Stimulated activated CD8-positive, alpha-beta memory T cell treated with anti-CD3 and anti-CD28 coated beads, Interleukin-15, amount 100 ng/mL, for 24 hours (primary cell): ENCODE data around the gene ADRA2C.

ENCODE experiments used
- DNase-seq: peaks from one replicate; pipeline ENCODE4 v3.0.0-alpha.2; 2020; ENCODE audit warnings: low read depth

The ADRA2C gene

GRCh38 chr4:3777669-3778068 is 11.5 kb downstream of the ADRA2C start:
- no peak for DNase-seq

GRCh38 chr4:3779509-3779908 is 13.3 kb downstream of the ADRA2C start:
- no peak for DNase-seq

DNA sequence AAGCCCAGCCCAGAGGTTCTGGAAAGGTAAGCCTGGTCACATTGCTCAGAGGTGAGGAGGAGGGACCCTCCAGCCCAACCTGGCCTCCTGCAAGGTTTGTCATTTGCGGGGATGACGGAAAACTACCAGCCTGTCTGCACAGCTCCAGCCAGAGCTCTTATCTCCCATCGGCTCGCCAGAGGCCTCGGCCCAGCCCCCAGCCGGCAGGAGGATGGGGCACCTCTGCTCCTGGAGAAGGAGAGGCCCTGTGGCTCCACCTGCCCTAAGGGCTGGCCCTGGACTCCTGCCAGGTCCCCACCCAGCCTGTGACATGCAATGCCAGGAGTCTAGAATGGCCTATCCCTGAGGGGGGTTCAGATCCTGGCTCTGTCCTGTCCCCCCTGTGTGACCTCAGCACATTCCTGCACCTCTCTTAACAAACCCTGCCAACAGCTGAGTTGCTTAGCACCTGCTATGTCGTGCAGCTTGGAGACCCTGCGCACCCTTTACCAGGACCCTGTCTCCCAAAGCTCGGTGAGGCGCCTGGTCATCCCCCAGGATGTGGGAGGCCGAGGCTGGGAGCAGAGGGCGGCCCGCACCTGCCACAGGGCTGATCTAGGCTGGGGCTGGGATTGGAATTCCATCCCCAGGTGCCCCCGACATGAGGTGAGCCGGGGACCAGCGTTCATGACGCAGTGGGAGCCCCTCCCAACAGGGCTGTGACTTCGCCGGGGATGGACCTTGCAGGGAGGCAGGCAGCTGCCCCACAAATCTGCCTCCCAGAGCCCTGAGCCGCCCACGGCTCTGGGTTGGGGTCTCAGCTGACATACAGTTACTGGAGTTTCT is 14.4 kb downstream of the ADRA2C start:
- DNase-seq = no peak

DNA sequence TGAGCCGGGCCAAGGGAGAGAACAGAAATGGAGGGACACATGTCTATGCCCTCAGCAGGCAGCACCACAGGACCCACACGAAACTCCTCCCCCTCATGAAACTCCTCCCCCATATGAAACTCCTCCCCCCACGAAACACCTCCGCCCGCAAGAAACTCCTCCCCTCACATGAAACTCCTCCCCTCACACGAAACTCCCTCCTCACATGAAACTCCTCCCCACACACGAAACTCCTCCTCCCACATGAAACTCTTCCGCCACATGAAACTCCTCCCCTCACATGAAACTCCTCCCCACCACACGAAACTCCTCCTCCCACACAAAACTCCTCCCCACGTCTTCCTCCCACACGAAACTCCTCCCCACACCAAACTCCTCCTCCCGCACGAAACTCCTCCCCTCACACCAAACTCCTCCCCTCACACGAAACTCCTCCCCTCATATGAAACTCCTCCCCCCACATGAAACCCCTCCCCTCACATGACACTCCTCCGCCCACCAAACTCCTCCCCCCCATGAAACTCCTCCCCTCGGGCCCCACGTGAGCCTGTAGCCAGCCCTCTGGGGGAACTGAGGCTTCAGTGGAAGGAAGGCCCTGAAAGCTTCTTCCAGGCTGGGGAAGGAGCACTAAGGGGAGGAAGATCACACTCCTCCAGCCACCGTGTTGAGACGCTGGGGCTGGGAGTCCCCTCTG is 15.2 kb downstream of the ADRA2C start:
- no peak for DNase-seq

DNA sequence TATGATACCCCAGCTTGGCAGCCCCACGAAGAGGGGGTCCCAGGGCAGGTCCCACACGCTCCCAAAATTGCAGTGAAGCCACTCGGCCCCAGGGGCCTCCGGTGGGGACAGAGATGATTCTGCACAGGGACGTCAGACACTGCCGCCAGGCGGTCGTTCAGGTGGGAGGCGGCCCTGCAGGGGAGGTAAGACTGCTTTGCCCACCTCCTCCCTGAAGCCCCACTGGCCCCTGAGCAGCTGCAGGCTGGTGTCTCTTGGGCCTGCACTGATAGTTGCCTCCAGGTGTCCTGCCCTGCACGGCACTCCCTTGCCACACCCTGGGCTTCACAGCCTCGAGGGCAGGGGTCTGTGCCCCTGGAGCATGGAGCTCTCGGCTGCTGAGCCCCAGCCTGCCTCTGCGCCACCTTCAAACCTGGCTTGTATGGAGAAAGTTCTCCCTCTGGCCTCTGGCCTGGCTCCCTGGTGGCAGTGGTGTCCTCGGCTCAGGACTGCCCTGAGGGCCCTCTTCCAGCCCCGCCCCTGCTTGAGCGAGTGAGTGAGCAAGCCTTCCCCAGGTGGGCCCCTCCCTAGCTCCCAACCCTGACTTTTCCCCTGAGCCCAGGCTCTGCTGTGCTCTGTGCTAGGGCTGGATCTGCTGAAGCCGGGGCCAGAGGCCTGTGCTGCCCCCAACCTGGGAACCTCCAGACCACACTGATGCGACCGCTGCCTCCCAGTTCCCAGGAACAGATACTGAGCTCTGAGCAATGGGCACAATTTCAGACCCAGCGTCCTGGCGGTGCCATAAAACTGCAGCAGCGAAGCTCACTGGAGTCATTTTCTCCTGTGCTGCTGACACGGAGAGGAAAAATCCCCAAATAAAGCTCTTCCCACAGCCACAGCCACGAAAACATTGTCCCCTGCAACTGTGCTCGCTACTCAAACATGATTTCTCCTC is 16.1 kb downstream of the ADRA2C start:
- DNase-seq = no peak

- no peak for DNase-seq
These were observed 17.6 kb downstream of the ADRA2C start for GRCh38 chr4:3783693-3784306.

GRCh38 chr4:3784454-3785291 is 18.5 kb downstream of the ADRA2C start:
- no peak for DNase-seq

DNA sequence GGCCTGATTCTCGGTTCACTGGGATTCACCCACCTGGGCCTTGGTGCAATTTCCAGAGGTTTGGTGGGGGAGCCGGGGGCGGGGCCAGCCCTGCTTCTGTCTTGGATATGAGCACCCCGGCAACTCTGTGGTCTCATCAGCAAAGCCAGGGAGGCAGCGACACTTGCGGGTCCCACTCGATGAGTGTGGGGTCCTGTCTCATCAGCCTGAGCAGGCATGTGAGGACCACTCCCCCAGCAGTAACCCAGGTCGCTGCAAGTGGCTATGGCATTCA is 19.0 kb downstream of the ADRA2C start:
- no peak for DNase-seq

DNA sequence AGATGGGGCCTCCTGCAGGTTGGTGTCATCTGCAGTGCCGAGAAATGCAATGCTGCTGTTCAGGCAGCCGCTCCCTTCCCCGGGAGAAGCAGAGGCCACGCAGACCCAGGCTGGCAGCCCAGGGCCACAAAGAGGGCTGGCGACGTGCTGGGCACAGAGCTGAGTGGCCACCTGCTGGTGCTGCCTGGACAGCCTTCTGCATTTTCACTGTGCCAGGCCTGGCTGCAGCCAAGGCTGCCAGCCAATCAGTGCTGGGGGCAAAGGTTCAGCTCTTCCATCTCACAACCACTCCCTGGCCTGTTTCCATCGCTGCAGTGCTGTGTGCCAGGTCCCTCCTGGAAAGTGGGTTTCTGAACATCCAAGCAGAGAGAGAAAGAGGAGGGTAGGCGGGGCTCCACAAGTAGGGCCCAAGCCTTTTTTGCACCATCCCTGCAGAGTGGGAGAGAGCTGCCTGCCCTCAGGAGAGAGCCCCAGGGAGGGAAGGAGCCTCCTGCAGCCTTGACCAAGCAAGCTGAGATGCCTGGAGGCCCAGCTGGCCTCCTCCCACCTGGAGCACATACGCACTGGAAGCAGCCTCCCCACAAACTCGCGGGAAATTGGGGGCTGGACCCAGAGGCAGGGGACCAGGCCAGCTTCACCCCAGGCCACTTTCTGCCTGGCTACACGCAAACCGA is 20.1 kb downstream of the ADRA2C start:
- DNase-seq = no peak

DNA sequence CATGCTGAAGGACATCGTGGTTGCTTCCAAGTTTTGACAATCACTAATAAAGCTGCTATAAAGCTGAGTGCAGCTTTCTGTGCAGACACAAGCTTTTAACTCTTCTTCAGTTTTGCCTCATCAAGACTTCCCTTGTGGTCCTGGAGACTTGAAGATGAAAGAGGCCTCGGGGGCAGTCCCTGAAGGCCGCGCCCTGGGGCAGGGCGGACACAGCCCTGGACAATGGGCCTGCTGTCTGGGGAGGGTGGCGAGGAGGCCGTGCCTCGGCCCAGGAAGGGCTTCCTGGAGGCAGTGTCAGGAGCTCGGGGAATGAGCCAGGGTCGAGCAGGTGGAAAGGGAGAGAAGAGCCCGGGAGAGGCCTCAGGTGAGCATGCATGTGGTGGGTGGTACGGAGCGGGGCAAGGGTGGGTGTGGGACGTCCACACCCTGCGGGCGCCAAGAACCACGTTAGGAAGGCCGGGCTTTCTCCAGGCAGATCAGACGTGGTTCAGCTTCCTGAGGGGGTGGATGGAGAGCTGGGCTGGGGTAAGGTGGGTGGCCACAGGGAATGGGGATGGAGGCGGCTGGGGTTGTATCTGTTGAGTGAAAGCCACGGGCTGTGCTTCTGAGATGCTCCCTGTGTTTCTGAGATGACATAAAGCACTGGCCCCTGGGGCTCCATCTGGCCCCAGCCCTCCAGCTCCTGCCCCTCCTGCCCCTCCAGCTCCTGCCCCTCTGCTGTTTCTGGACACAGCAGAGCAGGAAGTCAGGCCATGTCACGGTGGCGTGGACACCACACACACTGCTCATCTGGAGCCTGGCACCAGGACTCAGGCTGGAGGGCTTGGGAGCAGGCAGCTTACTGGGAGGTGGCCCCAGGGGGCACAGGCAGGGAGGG is 21.5 kb downstream of the ADRA2C start:
- DNase-seq = no peak

GRCh38 chr4:3788366-3788660 is 22.1 kb downstream of the ADRA2C start:
- no peak for DNase-seq

- DNase-seq = no peak
These were observed 23.4 kb downstream of the ADRA2C start for GRCh38 chr4:3789587-3789986.

DNA sequence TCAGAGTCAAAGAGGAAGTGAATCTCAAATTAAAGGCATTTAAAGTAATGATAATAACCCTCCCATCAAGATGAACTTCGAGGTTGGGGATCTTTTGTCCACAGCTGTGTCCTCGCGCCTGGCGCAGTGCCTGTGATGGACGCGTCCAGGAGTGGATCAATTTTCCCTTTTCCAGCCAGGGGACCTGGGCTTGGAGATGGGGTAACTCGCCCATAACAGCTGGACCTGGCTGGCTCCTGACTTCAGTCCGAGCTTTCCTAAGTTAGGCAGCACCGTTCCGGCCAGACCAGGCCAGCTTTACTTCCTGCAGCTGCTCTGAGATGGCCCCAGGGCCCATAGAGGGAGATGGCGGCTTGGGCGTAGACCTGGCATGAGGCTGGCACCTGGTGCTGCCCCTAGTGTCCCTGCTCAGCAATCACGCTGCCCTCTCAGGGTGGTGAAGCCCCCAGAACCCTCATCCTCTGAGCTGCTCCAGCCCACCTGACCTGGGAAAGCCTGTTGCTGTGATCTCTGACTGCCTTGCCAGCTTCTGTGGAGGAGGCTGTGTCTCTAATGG is 23.9 kb downstream of the ADRA2C start:
- DNase-seq = no peak

DNA sequence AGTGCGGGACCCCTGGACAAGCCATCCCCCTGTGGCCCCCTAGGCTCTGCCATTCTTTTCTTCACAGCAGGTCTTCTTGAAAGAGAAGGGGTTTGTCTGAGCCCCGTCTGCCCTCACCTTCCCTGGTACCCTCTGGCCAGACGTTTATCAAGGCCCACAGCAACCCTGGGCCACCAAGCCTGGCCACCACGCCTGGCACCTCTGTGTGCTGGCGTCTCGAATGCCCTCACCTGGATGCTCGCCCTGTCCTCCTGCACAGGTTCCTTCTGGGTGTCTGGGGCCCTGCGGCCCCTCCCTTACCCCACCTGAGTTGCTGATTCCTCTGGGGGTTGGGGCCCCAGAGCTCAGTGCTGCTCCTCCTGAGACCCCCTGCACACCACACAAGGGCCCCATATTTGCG is 25.1 kb downstream of the ADRA2C start:
- no peak for DNase-seq

DNA sequence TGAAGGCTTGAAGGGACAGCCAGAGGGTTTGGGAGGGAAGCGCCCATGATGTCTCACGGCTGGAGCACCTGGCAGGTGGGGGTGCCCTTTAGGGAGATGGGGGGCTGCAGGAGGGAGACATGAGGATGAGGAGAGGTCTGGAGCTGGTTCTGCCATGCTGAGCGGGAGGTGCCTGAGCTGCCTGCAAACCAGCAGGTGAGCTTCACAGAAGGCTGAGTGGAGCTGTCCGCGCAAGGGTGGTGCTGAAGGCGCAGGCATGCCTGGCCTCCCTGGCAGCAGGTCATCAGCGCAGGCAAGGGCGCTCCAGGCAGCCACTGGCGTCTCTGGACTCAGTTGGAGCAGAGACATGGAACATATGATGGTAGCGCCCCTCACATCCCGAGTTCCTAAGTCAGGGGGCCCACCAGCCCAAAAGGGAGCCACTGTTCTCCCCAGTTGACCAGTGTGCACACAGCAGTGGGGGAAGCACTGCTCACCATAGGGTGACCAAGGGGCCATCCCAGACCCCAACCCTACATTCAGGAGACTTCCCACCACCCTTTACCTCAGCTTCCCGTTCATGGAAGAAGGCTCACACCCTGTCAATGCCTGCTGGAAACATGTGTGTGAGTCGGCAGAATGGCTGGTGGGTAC is 25.8 kb downstream of the ADRA2C start:
- no peak for DNase-seq

- no peak for DNase-seq
These were observed 26.6 kb downstream of the ADRA2C start for GRCh38 chr4:3792813-3793212.

- DNase-seq = no peak
These were observed 27.4 kb downstream of the ADRA2C start for GRCh38 chr4:3793545-3793944.

GRCh38 chr4:3796960-3797359 is 30.8 kb downstream of the ADRA2C start:
- no peak for DNase-seq
